ENCODE measurements around the gene SLC25A21.

DNA sequence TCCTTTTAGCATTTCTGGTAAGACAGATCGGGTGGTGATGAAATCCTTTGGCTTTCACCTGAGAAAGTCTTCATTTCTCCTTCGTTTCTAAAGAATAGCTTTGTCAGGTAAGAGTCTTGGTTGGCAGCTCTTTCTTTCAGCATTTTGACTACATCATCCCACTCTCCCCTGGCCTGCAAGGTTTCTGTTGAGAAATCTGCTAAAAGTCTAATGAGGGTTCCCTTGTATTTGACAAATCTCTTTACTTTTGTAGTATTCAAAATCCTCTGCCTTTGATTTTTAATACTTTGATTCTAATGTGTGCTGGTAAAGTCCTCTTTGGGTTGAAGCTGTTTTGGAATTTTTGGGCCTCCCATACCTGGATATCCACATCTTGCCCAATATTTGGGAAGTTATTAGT, 390.5 kb downstream of the SLC25A21 start:
- TF ChIP-seq, protein P1, sequence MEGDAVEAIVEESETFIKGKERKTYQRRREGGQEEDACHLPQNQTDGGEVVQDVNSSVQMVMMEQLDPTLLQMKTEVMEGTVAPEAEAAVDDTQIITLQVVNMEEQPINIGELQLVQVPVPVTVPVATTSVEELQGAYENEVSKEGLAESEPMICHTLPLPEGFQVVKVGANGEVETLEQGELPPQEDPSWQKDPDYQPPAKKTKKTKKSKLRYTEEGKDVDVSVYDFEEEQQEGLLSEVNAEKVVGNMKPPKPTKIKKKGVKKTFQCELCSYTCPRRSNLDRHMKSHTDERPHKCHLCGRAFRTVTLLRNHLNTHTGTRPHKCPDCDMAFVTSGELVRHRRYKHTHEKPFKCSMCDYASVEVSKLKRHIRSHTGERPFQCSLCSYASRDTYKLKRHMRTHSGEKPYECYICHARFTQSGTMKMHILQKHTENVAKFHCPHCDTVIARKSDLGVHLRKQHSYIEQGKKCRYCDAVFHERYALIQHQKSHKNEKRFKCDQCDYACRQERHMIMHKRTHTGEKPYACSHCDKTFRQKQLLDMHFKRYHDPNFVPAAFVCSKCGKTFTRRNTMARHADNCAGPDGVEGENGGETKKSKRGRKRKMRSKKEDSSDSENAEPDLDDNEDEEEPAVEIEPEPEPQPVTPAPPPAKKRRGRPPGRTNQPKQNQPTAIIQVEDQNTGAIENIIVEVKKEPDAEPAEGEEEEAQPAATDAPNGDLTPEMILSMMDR (IDR thresholded peaks at IDR 0.05) = no peak
- TF ChIP-seq POLR2AphosphoS5 (IDR thresholded peaks at IDR 0.05; ENCODE audit: low read depth, low read length) (no peak), TCF7L2 (IDR thresholded peaks at IDR 0.05; ENCODE audit: low read depth, low read length) (no peak)
